Endothelial cell (in vitro differentiated cells): ENCODE data around the gene B4GALT7. TPM values are rescaled to one million over a fixed set of nuclear protein-coding genes. Genes with fewer than 3 reads are reported as not detected.

Source experiments
- DNase-seq: peaks from one replicate; pipeline ENCODE4 v3.0.0; 2021; ENCODE audit warnings: low spot score
- H3K27ac Mint-ChIP-seq: one replicate; pipeline ENCODE4 v1.8.0; 2021; ENCODE audit warnings: mixed read lengths, inconsistent platforms; ENCODE audit not compliant: unreplicated experiment
- H3K27me3 Mint-ChIP-seq: one replicate; pipeline ENCODE4 v1.8.0; 2021; ENCODE audit warnings: mild to moderate bottlenecking, moderate library complexity, mixed read lengths, inconsistent platforms; ENCODE audit not compliant: unreplicated experiment
- H3K36me3 Mint-ChIP-seq: one replicate; pipeline ENCODE4 v1.8.0; 2021; ENCODE audit warnings: mild to moderate bottlenecking, low read depth, mixed read lengths, inconsistent platforms; ENCODE audit not compliant: unreplicated experiment
- H3K4me1 Mint-ChIP-seq: one replicate; pipeline ENCODE4 v1.8.0; 2021; ENCODE audit warnings: mild to moderate bottlenecking, mixed read lengths, inconsistent platforms; ENCODE audit not compliant: unreplicated experiment
- H3K4me3 Mint-ChIP-seq: one replicate; pipeline ENCODE4 v1.8.0; 2021; ENCODE audit warnings: mild to moderate bottlenecking, mixed read lengths, inconsistent platforms; ENCODE audit not compliant: unreplicated experiment
- H3K9me3 Mint-ChIP-seq: one replicate; pipeline ENCODE4 v1.8.0; 2021; ENCODE audit warnings: mixed read lengths, inconsistent platforms; ENCODE audit not compliant: unreplicated experiment
- CTCF ChIP-seq: fragments of 200-600 bp; sonication (generic); IDR thresholded peaks from one replicate; pipeline ENCODE4 v1.5.0; 2021; ENCODE audit warnings: antibody characterized with exemption; ENCODE audit not compliant: unreplicated experiment
- long read RNA-seq: library from polyadenylated mRNA; unstranded; transcript quantifications from one replicate; pipeline ENCODE4 v2.0.0, GENCODE V29; 2020; ENCODE audit not compliant: unreplicated experiment
- total RNA-seq: library from RNA; stranded (reverse); fragmentation: NEBNext Ultra II Directional; extraction: Animal tissue kit (Norgen Biotek cat#: 25700); gene quantifications from one replicate; pipeline ENCODE4 v1.2.1, GENCODE V29; 2021; ENCODE audit not compliant: unreplicated experiment

B4GALT7 gene
- 34.6 TPM for total RNA-seq
- long read RNA-seq, transcript B4GALT7-201 (6 exons, 1,747 nt), result major isoform, 50 of 51 reads
- long read RNA-seq, partial matches to known transcripts, result 0 of 51 reads
- long read RNA-seq, other reads (novel, unspliced or antisense), result 1 of 51 reads

GRCh38 chr5:177599731-177600507 lies at the start of gene B4GALT7:
TSS of gene B4GALT7 (plus strand) at chr5:177600132. CDS start at chr5:177600211, 79 bp downstream.
- H3K36me3 Mint-ChIP-seq, result peaks cover 35% of the 10 kb centered on the region
- H3K4me1 Mint-ChIP-seq, result peaks cover 11% of the 10 kb centered on the region
- no peak for TF ChIP-seq CTCF
- peak within 1 kb of the TSS; percentile 61 for H3K27ac Mint-ChIP-seq
- no peaks in the 10 kb centered on the region for H3K9me3 Mint-ChIP-seq
- peaks cover 5% of the 10 kb centered on the region for H3K27me3 Mint-ChIP-seq
- H3K4me3 Mint-ChIP-seq, result peak within 1 kb of the TSS; percentile 96
- peak; percentile 82 for DNase-seq

DNA sequence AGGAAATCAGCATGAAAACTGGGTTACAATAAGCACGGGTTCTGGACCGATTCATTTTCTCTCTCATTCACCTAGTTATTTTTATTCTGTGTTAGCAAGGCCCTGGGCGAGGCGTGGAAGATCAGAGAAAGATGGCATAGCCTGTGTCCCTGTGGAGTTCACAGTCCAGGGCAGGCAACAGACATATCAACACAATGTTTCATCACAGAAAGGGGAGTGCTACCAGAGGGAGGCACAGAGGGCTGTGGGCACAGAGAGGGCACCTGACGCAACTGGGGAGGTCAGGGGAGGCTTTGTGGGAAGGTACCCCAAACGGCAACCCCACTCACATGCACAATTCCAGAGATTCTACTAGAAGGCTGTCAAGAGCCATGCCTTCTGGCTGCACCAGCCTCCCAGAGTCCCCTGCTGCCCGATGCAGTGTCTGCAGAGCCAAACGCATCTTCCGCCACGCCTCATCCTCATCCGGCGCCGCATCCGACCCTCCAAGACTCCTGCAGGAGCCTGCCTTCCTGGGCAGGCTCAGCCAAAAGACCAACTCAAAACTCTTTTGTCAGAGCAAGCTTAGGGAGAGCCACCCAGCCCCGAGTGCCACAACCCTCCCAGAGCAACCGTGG lies 47.0 kb upstream of the B4GALT7 start:
- no peak for TF ChIP-seq CTCF
- peaks cover 26% of the 10 kb centered on the region for H3K4me1 Mint-ChIP-seq
- peak overlapping the region; percentile 93 for H3K4me3 Mint-ChIP-seq
- H3K27me3 Mint-ChIP-seq, result peaks cover 8% of the 10 kb centered on the region
- H3K9me3 Mint-ChIP-seq, result no peaks in the 10 kb centered on the region
- peaks cover 4% of the 10 kb centered on the region for H3K36me3 Mint-ChIP-seq
- DNase-seq, result no peak
- H3K27ac Mint-ChIP-seq, result peak overlapping the region; percentile 64

DNA sequence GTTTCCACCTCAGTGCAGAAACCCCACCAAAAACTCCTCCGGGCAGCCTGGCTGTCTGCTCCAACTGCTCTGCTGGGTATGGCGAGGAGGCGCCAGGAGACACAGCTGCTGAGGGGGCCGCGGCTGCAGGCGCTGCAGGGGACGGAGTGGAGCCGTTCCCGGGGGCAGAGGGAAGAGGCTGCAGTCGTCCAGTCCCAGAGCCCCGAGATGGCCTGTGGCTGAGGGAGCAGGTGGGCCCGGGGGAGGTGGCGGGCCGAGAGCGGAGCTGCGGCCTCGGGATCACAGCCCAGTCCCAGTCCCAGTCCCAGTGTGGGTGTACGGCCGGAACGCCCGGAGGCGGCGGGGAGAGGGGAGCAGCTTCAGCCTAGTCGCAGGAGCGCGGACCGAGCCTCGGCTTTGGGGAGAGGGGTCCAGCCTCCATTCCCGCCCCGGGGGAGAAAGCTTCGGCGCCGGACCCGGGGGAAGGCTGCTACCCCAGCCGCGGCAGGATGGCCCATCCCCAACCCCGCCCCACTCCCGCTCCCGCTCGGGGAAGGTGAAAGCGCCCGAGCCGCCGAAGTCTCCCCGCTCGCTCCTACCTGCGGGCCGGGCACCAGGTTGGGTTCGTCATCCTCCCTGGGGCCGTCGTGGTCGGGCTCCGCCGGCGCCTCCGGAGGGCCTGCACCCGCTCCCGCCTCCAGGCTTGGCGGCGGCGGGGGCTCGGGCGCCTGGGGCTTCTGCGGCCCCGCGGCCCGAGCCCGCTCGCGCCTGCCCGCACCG lies 46.1 kb upstream of the B4GALT7 start:
- TF ChIP-seq CTCF, result no peak
- Mint-ChIP-seq H3K9me3 (no peaks in the 10 kb centered on the region), H3K4me3 (peak overlapping the region; percentile 93), H3K27me3 (peaks cover 11% of the 10 kb centered on the region), H3K27ac (no peak overlapping the region), H3K4me1 (peaks cover 17% of the 10 kb centered on the region), H3K36me3 (peaks cover 8% of the 10 kb centered on the region)
- peak; percentile 30 for DNase-seq

DNA sequence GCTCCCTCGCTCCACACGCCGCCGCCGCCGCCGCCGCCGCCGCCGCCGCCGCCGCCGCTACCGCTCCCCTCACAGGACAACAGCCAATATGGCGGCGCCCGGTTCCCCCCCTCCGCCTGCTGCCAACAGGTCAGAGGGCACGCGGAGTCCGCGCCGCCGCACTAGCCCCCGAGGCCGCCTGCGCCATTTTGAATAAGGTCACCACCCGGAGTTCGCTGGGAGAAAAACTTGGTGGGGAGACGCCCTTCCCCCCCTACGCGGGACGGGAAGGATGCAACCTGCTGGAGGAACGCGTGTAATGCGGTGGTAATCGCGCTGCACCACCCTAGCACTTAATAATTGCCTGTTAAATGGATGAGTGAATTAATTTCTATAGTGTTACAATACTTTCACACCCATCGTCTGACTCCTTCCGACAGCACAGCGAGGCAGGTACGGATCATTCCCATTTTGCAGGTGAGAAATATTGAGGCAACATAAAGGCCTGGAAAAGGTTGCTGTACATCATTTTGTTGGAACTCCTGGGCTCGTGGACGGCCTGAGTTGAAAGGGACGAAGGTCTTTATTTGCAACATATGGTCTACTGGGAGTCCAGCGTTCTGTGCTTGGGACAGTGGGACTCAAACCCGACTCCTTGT lies 45.3 kb upstream of the B4GALT7 start, which contains the start of gene FAM193B:
Gene FAM193B (minus strand): TSS at position 90 of the 638 bp plus-strand sequence. CDS start 105 bp downstream, outside the sequence.
- Mint-ChIP-seq H3K9me3 (no peaks in the 10 kb centered on the region), H3K36me3 (peaks cover 8% of the 10 kb centered on the region), H3K4me3 (peak within 1 kb of the TSS; percentile 93), H3K4me1 (peaks cover 16% of the 10 kb centered on the region), H3K27me3 (peaks cover 11% of the 10 kb centered on the region), H3K27ac (no peak within 1 kb of the TSS)
- peak; percentile 96 for DNase-seq
- TF ChIP-seq CTCF, result peak; percentile 17
